A673 (cell line): ENCODE measurements around the gene APOBEC4.
A peak's percentile ranks its signal among the peaks of the same experiment; 100 is the strongest.

Source experiments
- CTCF ChIP-seq: fragments of 300-800, 200-600 bp; sonication (generic); conservative IDR thresholded peaks from 2 replicates; pipeline ENCODE4 v1.5.1; 2017; ENCODE audit warnings: low read depth, mild to moderate bottlenecking, antibody characterized with exemption, low read length, moderate library complexity, mixed read lengths
- EZH2 ChIP-seq: fragments of 200-600 bp; sonication (generic); IDR thresholded peaks from 2 replicates; pipeline ENCODE4 v1.6.1; 2017; ENCODE audit warnings: borderline replicate concordance, low read depth, mild to moderate bottlenecking, mixed read lengths, antibody characterized with exemption, low read length; ENCODE audit not compliant: poor library complexity, severe bottlenecking

GRCh38 chr1:183685112-183685713, 32.1 kb upstream of the APOBEC4 start:
- TF ChIP-seq CTCF (peak; percentile 85), EZH2 (no peak)
